ENCODE data around the gene TMEM92.
"Not testable (repeated sequence)": the region's sequence is repeated elsewhere in the genome, so short reads cannot be mapped to it uniquely, and the experiment has no call there.

Gene TMEM92

GRCh38 chr17:50279181-50279526 is 4.9 kb downstream of the TMEM92 start:
- Mint-ChIP-seq H3K36me3 (no peaks in the 10 kb centered on the region), H3K27me3 (peaks cover 27% of the 10 kb centered on the region), H3K9me3 (ENCODE audit: low read depth) (no peaks in the 10 kb centered on the region), H3K27ac (no peak overlapping the region), H3K4me1 (ENCODE audit: low read depth) (no peaks in the 10 kb centered on the region), H3K4me3 (no peak overlapping the region)

- Mint-ChIP-seq H3K4me1 (ENCODE audit: low read depth) (no peaks in the 10 kb centered on the region), H3K27ac (no peak overlapping the region), H3K4me3 (no peak overlapping the region), H3K27me3 (peaks cover 25% of the 10 kb centered on the region), H3K36me3 (no peaks in the 10 kb centered on the region), H3K9me3 (ENCODE audit: low read depth) (no peaks in the 10 kb centered on the region)
Observed at GRCh38 chr17:50279639-50280038, 5.4 kb downstream of the TMEM92 start.

GRCh38 chr17:50280068-50280467 is 5.8 kb downstream of the TMEM92 start:
- peaks cover 21% of the 10 kb centered on the region for H3K27me3 Mint-ChIP-seq
- no peaks in the 10 kb centered on the region for H3K36me3 Mint-ChIP-seq
- H3K4me1 Mint-ChIP-seq (ENCODE audit: low read depth), result no peaks in the 10 kb centered on the region
- no peak overlapping the region for H3K4me3 Mint-ChIP-seq
- H3K27ac Mint-ChIP-seq, result no peak overlapping the region
- H3K9me3 Mint-ChIP-seq (ENCODE audit: low read depth), result no peaks in the 10 kb centered on the region

- H3K9me3 Mint-ChIP-seq (ENCODE audit: low read depth), result no peaks in the 10 kb centered on the region
- peaks cover 18% of the 10 kb centered on the region for H3K27me3 Mint-ChIP-seq
- no peaks in the 10 kb centered on the region for H3K36me3 Mint-ChIP-seq
- no peaks in the 10 kb centered on the region for H3K4me1 Mint-ChIP-seq (ENCODE audit: low read depth)
- no peak overlapping the region for H3K4me3 Mint-ChIP-seq
- H3K27ac Mint-ChIP-seq, result no peak overlapping the region
Observed at GRCh38 chr17:50280801-50281441, 6.7 kb downstream of the TMEM92 start.

GRCh38 chr17:50281739-50282401 is 7.6 kb downstream of the TMEM92 start:
- no peaks in the 10 kb centered on the region for H3K36me3 Mint-ChIP-seq

GRCh38 chr17:50283246-50283645 is 9.0 kb downstream of the TMEM92 start:
- H3K27me3 Mint-ChIP-seq, result peaks cover 12% of the 10 kb centered on the region
- H3K36me3 Mint-ChIP-seq, result no peaks in the 10 kb centered on the region
- no peak overlapping the region for H3K27ac Mint-ChIP-seq
- no peaks in the 10 kb centered on the region for H3K4me1 Mint-ChIP-seq (ENCODE audit: low read depth)
- no peak overlapping the region for H3K4me3 Mint-ChIP-seq
- H3K9me3 Mint-ChIP-seq (ENCODE audit: low read depth), result no peaks in the 10 kb centered on the region

More at GRCh38 chr17:50281739-50282401, 7.6 kb downstream of the TMEM92 start:
- no peak overlapping the region for H3K27ac Mint-ChIP-seq
- no peaks in the 10 kb centered on the region for H3K9me3 Mint-ChIP-seq (ENCODE audit: low read depth)
- no peaks in the 10 kb centered on the region for H3K4me1 Mint-ChIP-seq (ENCODE audit: low read depth)
- no peak overlapping the region for H3K4me3 Mint-ChIP-seq
- H3K27me3 Mint-ChIP-seq, result peaks cover 15% of the 10 kb centered on the region

GRCh38 chr17:50283714-50284113 is 9.4 kb downstream of the TMEM92 start:
- Mint-ChIP-seq H3K9me3 (ENCODE audit: low read depth) (no peaks in the 10 kb centered on the region), H3K4me3 (no peak overlapping the region), H3K27me3 (peaks cover 13% of the 10 kb centered on the region), H3K4me1 (ENCODE audit: low read depth) (no peaks in the 10 kb centered on the region), H3K27ac (no peak overlapping the region), H3K36me3 (no peaks in the 10 kb centered on the region)

GRCh38 chr17:50285941-50286340 is 11.7 kb downstream of the TMEM92 start:
- no peak overlapping the region for H3K4me3 Mint-ChIP-seq
- H3K36me3 Mint-ChIP-seq, result no peaks in the 10 kb centered on the region
- no peaks in the 10 kb centered on the region for H3K4me1 Mint-ChIP-seq (ENCODE audit: low read depth)
- no peaks in the 10 kb centered on the region for H3K9me3 Mint-ChIP-seq (ENCODE audit: low read depth)
- H3K27ac Mint-ChIP-seq, result no peak overlapping the region
- H3K27me3 Mint-ChIP-seq, result peaks cover 10% of the 10 kb centered on the region

- H3K9me3 Mint-ChIP-seq (ENCODE audit: low read depth); H3K4me3 Mint-ChIP-seq; H3K36me3 Mint-ChIP-seq; H3K27me3 Mint-ChIP-seq; H3K27ac Mint-ChIP-seq; H3K4me1 Mint-ChIP-seq (ENCODE audit: low read depth): not testable (repeated sequence)
Observed at GRCh38 chr17:50287302-50287701, 13.0 kb downstream of the TMEM92 start.

GRCh38 chr17:50288306-50288705 is 14.0 kb downstream of the TMEM92 start:
- H3K36me3 Mint-ChIP-seq, result no peaks in the 10 kb centered on the region
- peaks cover 7% of the 10 kb centered on the region for H3K27me3 Mint-ChIP-seq
- H3K27ac Mint-ChIP-seq, result no peak overlapping the region
- H3K4me3 Mint-ChIP-seq, result no peak overlapping the region
- H3K9me3 Mint-ChIP-seq (ENCODE audit: low read depth), result no peaks in the 10 kb centered on the region
- H3K4me1 Mint-ChIP-seq (ENCODE audit: low read depth), result no peaks in the 10 kb centered on the region

- H3K27me3 Mint-ChIP-seq, result peaks cover 7% of the 10 kb centered on the region
- H3K4me1 Mint-ChIP-seq (ENCODE audit: low read depth), result no peaks in the 10 kb centered on the region
- H3K27ac Mint-ChIP-seq, result no peak overlapping the region
- H3K36me3 Mint-ChIP-seq, result no peaks in the 10 kb centered on the region
- H3K9me3 Mint-ChIP-seq (ENCODE audit: low read depth), result no peaks in the 10 kb centered on the region
- H3K4me3 Mint-ChIP-seq, result no peak overlapping the region
Observed at GRCh38 chr17:50289278-50289677, 15.0 kb downstream of the TMEM92 start.

- Mint-ChIP-seq H3K27ac (no peak overlapping the region), H3K27me3 (peaks cover 7% of the 10 kb centered on the region), H3K4me1 (ENCODE audit: low read depth) (no peaks in the 10 kb centered on the region), H3K9me3 (ENCODE audit: low read depth) (no peaks in the 10 kb centered on the region), H3K36me3 (no peaks in the 10 kb centered on the region), H3K4me3 (no peak overlapping the region)
Observed at GRCh38 chr17:50289991-50290702, 15.9 kb downstream of the TMEM92 start.

- H3K27me3 Mint-ChIP-seq, result peaks cover 7% of the 10 kb centered on the region
- H3K27ac Mint-ChIP-seq, result no peak overlapping the region
- no peak overlapping the region for H3K4me3 Mint-ChIP-seq
- H3K9me3 Mint-ChIP-seq (ENCODE audit: low read depth), result no peaks in the 10 kb centered on the region
- H3K4me1 Mint-ChIP-seq (ENCODE audit: low read depth), result no peaks in the 10 kb centered on the region
- H3K36me3 Mint-ChIP-seq, result no peaks in the 10 kb centered on the region
Observed at GRCh38 chr17:50290933-50291332, 16.7 kb downstream of the TMEM92 start.

- H3K27ac Mint-ChIP-seq, result no peak overlapping the region
- H3K27me3 Mint-ChIP-seq, result peaks cover 4% of the 10 kb centered on the region
- H3K9me3 Mint-ChIP-seq (ENCODE audit: low read depth), result no peaks in the 10 kb centered on the region
- H3K4me3 Mint-ChIP-seq, result no peak overlapping the region
- no peaks in the 10 kb centered on the region for H3K36me3 Mint-ChIP-seq
- no peaks in the 10 kb centered on the region for H3K4me1 Mint-ChIP-seq (ENCODE audit: low read depth)
Observed at GRCh38 chr17:50292465-50292864, 18.2 kb downstream of the TMEM92 start.

- H3K36me3 Mint-ChIP-seq, result no peaks in the 10 kb centered on the region
- peaks cover 2% of the 10 kb centered on the region for H3K27me3 Mint-ChIP-seq
- no peaks in the 10 kb centered on the region for H3K4me1 Mint-ChIP-seq (ENCODE audit: low read depth)
- H3K9me3 Mint-ChIP-seq (ENCODE audit: low read depth), result no peaks in the 10 kb centered on the region
- no peak overlapping the region for H3K4me3 Mint-ChIP-seq
- H3K27ac Mint-ChIP-seq, result no peak overlapping the region
Observed at GRCh38 chr17:50295021-50295420, 20.8 kb downstream of the TMEM92 start.
